Gastroesophageal sphincter (tissue), 3 donors: ENCODE results near the gene PSMB9.

Source experiments
- CTCF ChIP-seq, 4 experiments: fragments of 200-600 bp in 2 of 4; fragments of 450-650 bp in 2 of 4; sonication (generic) in 1 of 4; IDR thresholded peaks; one replicate each; pipeline ENCODE4 v1.5.1; 2017 to 2019; ENCODE audit warnings: antibody characterized with exemption in 4 of 4, mild to moderate bottlenecking in 2 of 4, moderate library complexity in 2 of 4
- EP300 ChIP-seq: sonication (generic); formaldehyde crosslinking; IDR thresholded peaks from one replicate; pipeline ENCODE4 v1.6.1; 2017; ENCODE audit warnings: antibody characterized with exemption, mild to moderate bottlenecking
- POLR2A ChIP-seq, 2 donors: fragments of 450-650 bp; IDR thresholded peaks; one replicate each; pipeline ENCODE4 v1.6.1; 2017; ENCODE audit warnings: antibody characterized with exemption in 2 of 2, mild to moderate bottlenecking in 2 of 2, moderate library complexity in 1 of 2

DNA sequence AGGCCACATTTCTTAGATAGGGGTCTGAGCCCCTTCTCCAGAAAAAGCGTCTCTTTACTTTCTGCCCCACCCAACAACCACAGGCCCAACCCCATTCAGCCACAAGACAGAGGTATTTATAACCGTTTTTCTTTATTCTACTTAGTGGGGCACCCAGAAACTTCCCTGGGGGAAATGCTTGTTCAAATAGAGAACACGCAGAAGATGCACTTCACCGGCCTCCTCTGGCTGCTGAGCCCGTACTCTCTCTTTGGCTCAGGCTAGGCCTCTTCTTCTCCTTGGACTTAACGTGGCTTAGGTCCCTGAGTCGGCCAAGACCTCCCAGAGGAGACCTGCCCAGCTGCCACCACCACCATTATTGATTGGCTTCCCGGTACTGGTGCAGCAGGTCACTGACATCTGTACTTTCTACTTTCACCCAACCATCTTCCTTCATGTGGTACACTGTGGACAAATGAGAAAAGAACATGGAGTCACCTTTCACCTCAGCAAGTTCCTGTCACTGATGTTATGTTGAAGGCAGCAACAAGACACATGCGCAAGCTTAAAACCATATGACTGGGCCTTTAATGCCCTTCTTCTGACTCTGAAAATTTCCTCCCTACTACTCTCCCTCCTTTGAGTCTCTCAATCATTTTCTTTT lies 13.3 kb upstream of the PSMB9 start:
- TF ChIP-seq EP300 (no peak), POLR2A (IDR thresholded peaks at IDR 0.05) (no peak), CTCF (IDR thresholded peaks at IDR 0.05) (no peak)
